Esophagus squamous epithelium (tissue), 5 donors: ENCODE data around the gene LPP. TPM values are rescaled to one million over a fixed set of nuclear protein-coding genes. Genes with fewer than 3 reads are reported as not detected.

Experiments
- DNase-seq: peaks from one replicate; lab custom pipeline; 2025; lab: John Stamatoyannopoulos, UW
- H3K27ac ChIP-seq, 4 donors: fragments of 200-600 bp; sonication (generic); one replicate each; pipeline ENCODE4 v1.5.1; 2016 to 2019; ENCODE audit warnings: mild to moderate bottlenecking in 1 of 4
- H3K27me3 ChIP-seq, 4 donors: fragments of 200-600 bp; sonication (generic); 1 replicate in 3 of 4; 2 replicates in 1 of 4; pipeline versions ENCODE4 v1.5.1 to v1.6.0; 2017 to 2021; ENCODE audit warnings: antibody characterized with exemption in 1 of 4
- H3K36me3 ChIP-seq, 3 donors: fragments of 200-600 bp; sonication (generic); one replicate each; pipeline ENCODE4 v1.5.1; 2016 to 2019
- H3K4me1 ChIP-seq, 3 donors: fragments of 200-600 bp; sonication (generic); one replicate each; pipeline ENCODE4 v1.5.1; 2017 to 2019
- H3K4me3 ChIP-seq, 4 donors: fragments of 200-600 bp; sonication (generic); 1 replicate in 3 of 4; 2 replicates in 1 of 4; pipeline ENCODE4 v1.5.1; 2016 to 2019; ENCODE audit warnings: mild to moderate bottlenecking in 2 of 4, moderate library complexity in 1 of 4
- H3K9me3 ChIP-seq, 3 donors: fragments of 200-600 bp; sonication (generic); one replicate each; pipeline ENCODE4 v1.5.1; 2016 to 2019
- CTCF ChIP-seq, 6 experiments: fragments of 450-650 bp in 4 of 6; fragments of 200-600 bp in 2 of 6; sonication (generic) in 2 of 6; IDR thresholded peaks; one replicate each; pipeline ENCODE4 v1.5.1; 2016 to 2019; ENCODE audit warnings: antibody characterized with exemption in 6 of 6, mild to moderate bottlenecking in 4 of 6, moderate library complexity in 4 of 6
- POLR2A ChIP-seq, 4 donors: fragments of 450-650 bp; IDR thresholded peaks; one replicate each; pipeline ENCODE4 v1.6.1; 2017; ENCODE audit warnings: antibody characterized with exemption in 4 of 4, mild to moderate bottlenecking in 4 of 4, moderate library complexity in 3 of 4
- WGBS, 2 donors: methylation state at CpG; one replicate each; pipeline ENCODE4 v1.1.5; 2018; 5-methylcytosine and 5-hydroxymethylcytosine counted together
- intact Hi-C: fragments of 100-400 bp; cut with DNase I; formaldehyde crosslinking; loops from one replicate; pipeline ENCODE4 v1.15.0; 2022
- total RNA-seq, 4 donors: library from RNA; depleted of rRNA; stranded (reverse); fragments of >200 nt; gene quantifications; one replicate each; pipeline ENCODE4 v1.1.0, GENCODE V29; 2016
- donor health status: DM: yes; HTN: yes; CAD: no.

Gene LPP
- total RNA-seq, 4 donors from 2014 or later = 41.4 to 369 (median 97.3) TPM

- Histone ChIP-seq H3K4me1 (peaks cover 0 to 15% (median 0%) of the 10 kb centered on the region in 3 donors), H3K9me3 (no peaks in the 10 kb centered on the region), H3K36me3 (peaks cover 0 to 61% (median 3%) of the 10 kb centered on the region in 3 donors), H3K27me3 (no peaks in the 10 kb centered on the region), H3K4me3 (no peak overlapping the region), H3K27ac (no peak overlapping the region)
- TF ChIP-seq POLR2A (IDR thresholded peaks at IDR 0.05) (no peak), CTCF (IDR thresholded peaks at IDR 0.05) (no peak)
- intact Hi-C loops = no loop called here
- DNase-seq = no peak
- 64 to 80% methylated on average over 3 of the region's 3 CpGs for WGBS, 2 donors
Measured at GRCh38 chr3:188877381-188877780, 723.4 kb downstream of the LPP start.

DNA sequence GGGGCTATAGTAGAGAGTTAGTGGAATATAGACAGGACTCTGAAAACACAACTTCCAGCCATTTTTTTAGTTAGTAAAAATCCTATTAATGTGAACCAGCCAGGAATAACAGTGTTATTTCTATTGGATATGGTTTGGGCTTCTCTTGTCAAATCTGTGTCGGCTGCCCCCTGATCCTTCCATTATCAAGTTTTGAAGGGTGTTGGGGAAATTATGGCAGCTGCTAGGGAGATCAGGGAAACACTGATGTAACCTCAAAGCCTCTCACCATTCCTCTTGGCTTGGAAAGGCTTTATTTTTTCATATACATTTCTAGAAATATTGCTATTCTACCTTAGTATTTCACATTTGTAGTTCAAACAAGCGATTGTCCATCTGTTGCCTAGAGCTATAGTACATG, 724.1 kb downstream of the LPP start:
- 84 to 95% methylated on average over 2 of the region's 2 CpGs for WGBS, 2 donors
- Histone ChIP-seq H3K27me3 (no peaks in the 10 kb centered on the region), H3K27ac (no peak overlapping the region), H3K9me3 (no peaks in the 10 kb centered on the region), H3K36me3 (peaks cover 0 to 61% (median 3%) of the 10 kb centered on the region in 3 donors), H3K4me1 (peaks cover 0 to 16% (median 0%) of the 10 kb centered on the region in 3 donors), H3K4me3 (no peak overlapping the region)
- TF ChIP-seq CTCF (IDR thresholded peaks at IDR 0.05) = no peak
- no peak for TF ChIP-seq POLR2A (IDR thresholded peaks at IDR 0.05)
- DNase-seq = no peak
- intact Hi-C loops = no loop called here

DNA sequence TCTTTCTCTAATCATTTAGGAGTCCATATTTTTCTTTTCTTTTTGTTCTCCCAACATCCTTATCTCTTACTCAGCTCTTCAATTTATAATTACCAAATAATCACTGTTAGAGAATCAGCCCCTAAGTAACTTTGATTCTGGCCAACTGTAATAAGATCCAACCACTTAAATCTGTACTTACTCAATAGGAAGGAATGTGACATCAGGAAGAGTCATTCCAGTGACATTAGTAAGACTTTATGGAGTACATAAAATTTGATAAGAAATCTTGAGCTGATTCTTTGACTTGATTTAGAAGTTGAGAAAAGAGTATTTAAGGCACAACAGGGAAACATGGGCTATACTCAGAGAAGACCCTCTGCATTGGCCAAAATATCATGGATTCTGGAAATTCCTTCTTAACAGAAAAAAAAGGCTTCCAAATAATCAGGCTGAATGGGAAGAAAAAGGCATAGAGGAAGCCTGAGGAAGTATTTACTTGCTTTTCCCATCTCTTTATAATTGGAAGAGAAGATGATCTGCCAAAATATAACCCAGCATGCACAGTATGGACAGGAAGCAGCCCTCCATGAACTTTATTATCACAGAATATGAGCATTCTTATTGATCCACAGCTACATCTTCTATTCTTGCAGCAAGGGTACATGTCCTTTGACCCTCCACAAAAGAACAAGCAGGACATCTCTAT, 728.1 kb downstream of the LPP start:
- no peak overlapping the region for H3K4me3 ChIP-seq
- H3K4me1 ChIP-seq = peaks cover 0 to 4% (median 0%) of the 10 kb centered on the region in 3 donors
- peak overlapping the region in 1 of 4 donors; percentile 8 for H3K27ac ChIP-seq
- no peak for TF ChIP-seq CTCF (IDR thresholded peaks at IDR 0.05)
- TF ChIP-seq POLR2A (IDR thresholded peaks at IDR 0.05) = no peak
- H3K27me3 ChIP-seq = no peaks in the 10 kb centered on the region
- H3K9me3 ChIP-seq = no peaks in the 10 kb centered on the region
- intact Hi-C loops = no loop called here
- no peak for DNase-seq
- peaks cover 0 to 42% (median 0%) of the 10 kb centered on the region in 3 donors for H3K36me3 ChIP-seq

- intact Hi-C loops = no loop called here
- Histone ChIP-seq H3K27ac (no peak overlapping the region), H3K4me1 (peaks cover 0 to 4% (median 3%) of the 10 kb centered on the region in 3 donors), H3K4me3 (no peak overlapping the region), H3K36me3 (peaks cover 0 to 28% (median 0%) of the 10 kb centered on the region in 3 donors), H3K27me3 (no peaks in the 10 kb centered on the region), H3K9me3 (no peaks in the 10 kb centered on the region)
- TF ChIP-seq POLR2A (IDR thresholded peaks at IDR 0.05) = no peak
- no peak for TF ChIP-seq CTCF (IDR thresholded peaks at IDR 0.05)
- no peak for DNase-seq
- 93 to 97% methylated on average over 10 to 11 of the region's 11 CpGs for WGBS, 2 donors
Measured at GRCh38 chr3:188884299-188885043, 730.5 kb downstream of the LPP start.
